Measurements from ENCODE around the gene FIGNL1. TPM values are rescaled to one million over a fixed set of nuclear protein-coding genes. Genes with fewer than 3 reads are reported as not detected.

The FIGNL1 gene
- total and polyA plus RNA-seq, 2 experiments from 2014 or later = 3.3 to 7.9 TPM

GRCh38 chr7:50471970-50472369 is 21.8 kb upstream of the FIGNL1 start:
- Histone ChIP-seq H3K36me3 (no peaks in the 10 kb centered on the region), H3K4me1 (ENCODE audit: low read depth) (no peaks in the 10 kb centered on the region), H3K9me3 (ENCODE audit: low read depth) (no peaks in the 10 kb centered on the region), H3K27me3 (peaks cover 12% of the 10 kb centered on the region), H3K4me3 (no peak overlapping the region), H3K27ac (no peak overlapping the region)
- no peak for DNase-seq (ENCODE audit: low read depth in 1 of 2, low spot score in 1 of 2)
- TF ChIP-seq, protein P1, sequence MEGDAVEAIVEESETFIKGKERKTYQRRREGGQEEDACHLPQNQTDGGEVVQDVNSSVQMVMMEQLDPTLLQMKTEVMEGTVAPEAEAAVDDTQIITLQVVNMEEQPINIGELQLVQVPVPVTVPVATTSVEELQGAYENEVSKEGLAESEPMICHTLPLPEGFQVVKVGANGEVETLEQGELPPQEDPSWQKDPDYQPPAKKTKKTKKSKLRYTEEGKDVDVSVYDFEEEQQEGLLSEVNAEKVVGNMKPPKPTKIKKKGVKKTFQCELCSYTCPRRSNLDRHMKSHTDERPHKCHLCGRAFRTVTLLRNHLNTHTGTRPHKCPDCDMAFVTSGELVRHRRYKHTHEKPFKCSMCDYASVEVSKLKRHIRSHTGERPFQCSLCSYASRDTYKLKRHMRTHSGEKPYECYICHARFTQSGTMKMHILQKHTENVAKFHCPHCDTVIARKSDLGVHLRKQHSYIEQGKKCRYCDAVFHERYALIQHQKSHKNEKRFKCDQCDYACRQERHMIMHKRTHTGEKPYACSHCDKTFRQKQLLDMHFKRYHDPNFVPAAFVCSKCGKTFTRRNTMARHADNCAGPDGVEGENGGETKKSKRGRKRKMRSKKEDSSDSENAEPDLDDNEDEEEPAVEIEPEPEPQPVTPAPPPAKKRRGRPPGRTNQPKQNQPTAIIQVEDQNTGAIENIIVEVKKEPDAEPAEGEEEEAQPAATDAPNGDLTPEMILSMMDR (IDR thresholded peaks at IDR 0.05; ENCODE audit: low read depth, low read length) = no peak

GRCh38 chr7:50470250-50471163 is 20.4 kb upstream of the FIGNL1 start:
- H3K27ac ChIP-seq = no peak overlapping the region
- no peaks in the 10 kb centered on the region for H3K36me3 ChIP-seq
- H3K9me3 ChIP-seq (ENCODE audit: low read depth) = no peaks in the 10 kb centered on the region
- peaks cover 17% of the 10 kb centered on the region for H3K27me3 ChIP-seq
- no peak overlapping the region for H3K4me3 ChIP-seq
- TF ChIP-seq, protein P1 (IDR thresholded peaks at IDR 0.05; ENCODE audit: low read depth, low read length) = no peak
- no peak for DNase-seq (ENCODE audit: low read depth in 1 of 2, low spot score in 1 of 2)
- no peaks in the 10 kb centered on the region for H3K4me1 ChIP-seq (ENCODE audit: low read depth)

- no peaks in the 10 kb centered on the region for H3K9me3 ChIP-seq (ENCODE audit: low read depth)
- no peak for DNase-seq (ENCODE audit: low read depth in 1 of 2, low spot score in 1 of 2)
- H3K36me3 ChIP-seq = no peaks in the 10 kb centered on the region
- no peaks in the 10 kb centered on the region for H3K4me1 ChIP-seq (ENCODE audit: low read depth)
- no peak overlapping the region for H3K4me3 ChIP-seq
- H3K27me3 ChIP-seq = peaks cover 17% of the 10 kb centered on the region
- H3K27ac ChIP-seq = no peak overlapping the region
- TF ChIP-seq, protein P1 (IDR thresholded peaks at IDR 0.05; ENCODE audit: low read depth, low read length) = no peak
These were observed 19.0 kb upstream of the FIGNL1 start for GRCh38 chr7:50469181-50469580.

- no peaks in the 10 kb centered on the region for H3K9me3 ChIP-seq (ENCODE audit: low read depth)
These were observed 17.9 kb upstream of the FIGNL1 start for GRCh38 chr7:50467817-50468610.

More at GRCh38 chr7:50467817-50468610, 17.9 kb upstream of the FIGNL1 start:
- DNase-seq (ENCODE audit: low read depth in 1 of 2, low spot score in 1 of 2) = peak; percentile 79 to 82
- TF ChIP-seq, protein P1 (IDR thresholded peaks at IDR 0.05; ENCODE audit: low read depth, low read length) = peak; percentile 85
- no peak overlapping the region for H3K4me3 ChIP-seq
- no peaks in the 10 kb centered on the region for H3K36me3 ChIP-seq
- no peaks in the 10 kb centered on the region for H3K4me1 ChIP-seq (ENCODE audit: low read depth)
- H3K27me3 ChIP-seq = peaks cover 17% of the 10 kb centered on the region
- no peak overlapping the region for H3K27ac ChIP-seq
